ENCODE measurements around the gene HOXD13. TPM values are rescaled to one million over a fixed set of nuclear protein-coding genes. Genes with fewer than 3 reads are reported as not detected.

The HOXD13 gene
- total and polyA plus RNA-seq, 2 of the 8 experiments (the other 6 are each of a cell fraction or from before 2014, with no cell fraction given), result not detected

GRCh38 chr2:176078541-176079284 is 13.8 kb upstream of the HOXD13 start:
- Histone ChIP-seq H2AFZ (ENCODE audit: low read length) (no peak overlapping the region), H3K4me3 (ENCODE audit: extremely low read depth in 1 of 4, insufficient read depth in 2 of 4, low read depth in 3 of 4, low read length in 4 of 4) (peak overlapping the region; percentile 4 to 52 (median 26); a peak in 5 of 8 replicates), H3K18ac (ENCODE audit: extremely low read depth, low read length) (no peak overlapping the region), H2BK15ac (ENCODE audit: low read length) (no peak overlapping the region), H3K14ac (ENCODE audit: insufficient read length) (no peak overlapping the region), H4K8ac (ENCODE audit: extremely low read depth, insufficient read depth, low read length) (no peak overlapping the region), H3K23ac (ENCODE audit: insufficient read length) (no peak overlapping the region), H3K79me2 (ENCODE audit: control insufficient read depth in 1 of 2, insufficient read depth in 2 of 2, low read length in 2 of 2) (no peaks in the 10 kb centered on the region), H3K9ac (replicated peaks in 1 of 4; ENCODE audit: extremely low read depth in 1 of 4, low read depth in 3 of 4, low read length in 3 of 4) (no peak overlapping the region), H3K79me1 (ENCODE audit: low read depth, low read length) (no peaks in the 10 kb centered on the region), H3K27ac (ENCODE audit: low read depth, low read length) (no peak overlapping the region), H3K4me2 (ENCODE audit: insufficient read depth in 1 of 2, low read depth in 2 of 2, low read length in 2 of 2) (peak overlapping the region; percentile 67 to 83), H2BK12ac (ENCODE audit: low read depth, low read length) (no peak overlapping the region), H4K91ac (replicated peaks; ENCODE audit: insufficient read length, low read length) (no peak overlapping the region), H2BK5ac (ENCODE audit: low read depth, low read length) (no peak overlapping the region), H3K56ac (replicated peaks; ENCODE audit: insufficient read length, low read depth, low read length) (no peak overlapping the region), H3K4ac (replicated peaks; ENCODE audit: insufficient read length, low read depth, low read length) (no peak overlapping the region), H3K4me1 (replicated peaks in 1 of 4; ENCODE audit: control insufficient read depth in 3 of 4, insufficient read depth in 4 of 4, low read length in 3 of 4) (peaks cover 0 to 29% (median 11%) of the 10 kb centered on the region in 4 experiments; a peak in 5 of 7 replicates), H3K36me3 (ENCODE audit: control insufficient read depth in 2 of 4, insufficient read depth in 4 of 4, low read length in 3 of 4) (peaks cover 0 to 5% (median 0%) of the 10 kb centered on the region in 4 experiments; a peak in 1 of 8 replicates), H2BK120ac (replicated peaks; ENCODE audit: low read depth, low read length) (no peak overlapping the region), H4K20me1 (replicated peaks in 1 of 2; ENCODE audit: control insufficient read depth in 1 of 2, insufficient read depth in 2 of 2, low read length in 2 of 2) (peaks cover 7 to 17% of the 10 kb centered on the region in 2 experiments), H4K5ac (ENCODE audit: insufficient read length, low read depth, low read length) (no peak overlapping the region), H2AK5ac (ENCODE audit: low read depth, low read length) (no peak overlapping the region), H2BK20ac (ENCODE audit: low read length) (no peak overlapping the region), H3K23me2 (ENCODE audit: low read depth, low read length) (peaks cover 6% of the 10 kb centered on the region; the same call in 1 of the 2 replicates), H3K9me3 (ENCODE audit: insufficient read depth in 2 of 2, low read depth in 1 of 2, low read length in 1 of 2) (no peaks in the 10 kb centered on the region; a peak in 1 of 4 replicates), H3K27me3 (replicated peaks in 1 of 4; ENCODE audit: control insufficient read depth in 3 of 4, extremely low read depth in 1 of 4, insufficient read depth in 3 of 4, low read length in 3 of 4) (peaks cover 85 to 98% (median 92%) of the 10 kb centered on the region in 4 experiments)
- 15% methylated on average over 25 of the region's 25 CpGs; no CpG with 5 or more reads in 1 of the 2 experiments for WGBS, 2 experiments (ENCODE audit: extremely low coverage in 1 of 2, insufficient coverage in 1 of 2, insufficient read length in 1 of 2, insufficient replicate concordance in 2 of 2, low coverage in 1 of 2, low lambda C conversion rate in 2 of 2, missing lambda C conversion rate in 1 of 2)
- ChIA-PET CTCF (ENCODE audit: partially characterized antibody) (interaction anchor here (0.6 to 7.8 kb wide), 26 partner anchors 7 to 1481 kb away, joined by 3 to 130 read pairs (median 5); partner anchors contain the start of genes HOXD12 and LNPK), POLR2A (ENCODE audit: partially characterized antibody) (interaction anchor here (2.5 kb wide), 1 partner anchor 19 kb away, joined by 8 read pairs; no protein-coding TSS in a partner anchor)
- DNase-seq (ENCODE audit: low read depth in 1 of 2, low spot score in 2 of 2) (peak in 1 of 2 experiments; percentile 46), FAIRE-seq (no peak)
- TF ChIP-seq PHF8 (conservative IDR thresholded peaks at IDR 0.05; ENCODE audit: low read depth, low read length) (no peak), HDAC6 (IDR thresholded peaks at IDR 0.05; ENCODE audit: low read depth, low read length) (no peak), EP300 (IDR thresholded peaks at IDR 0.05; ENCODE audit: borderline replicate concordance in 1 of 2, low read depth in 2 of 2, low read length in 2 of 2) (no peak), TCF12 (IDR thresholded peaks at IDR 0.05; ENCODE audit: low read depth, low read length) (0 out of 2 replicates have a peak, but pooled peaks have one; percentile 10), BCL11A (IDR thresholded peaks at IDR 0.05; ENCODE audit: low read depth in 2 of 2, low read length in 2 of 2) (no peak), ATF3 (IDR thresholded peaks at IDR 0.05; ENCODE audit: insufficient read depth, low read depth, low read length) (no peak), KDM4A (IDR thresholded peaks at IDR 0.05; ENCODE audit: low read depth, low read length, severe bottlenecking) (no peak), RBBP5 (IDR thresholded peaks at IDR 0.05; ENCODE audit: borderline replicate concordance, low read depth, low read length) (no peak), CBX8 (IDR thresholded peaks at IDR 0.05; ENCODE audit: borderline replicate concordance, low read depth, low read length) (peak; percentile 70; the same call in 1 of the 2 replicates), SUZ12 (IDR thresholded peaks at IDR 0.05; ENCODE audit: low read length) (peak; percentile 89), CHD2 (IDR thresholded peaks at IDR 0.05; ENCODE audit: low read length) (no peak)

Measured in H1 (cell line).